K562 treated with DMSO at 1 percent for 12 hours (cell line): Measurements from ENCODE around the gene HAVCR2. TPM values are rescaled to one million over a fixed set of nuclear protein-coding genes. Genes with fewer than 3 reads are reported as not detected.

Experiments used
- total RNA-seq: library from RNA; unstranded; fragments of 300-600 nt; gene quantifications from 2 replicates; pipeline ENCODE4 v1.2.3, GENCODE V29; 2022; ENCODE audit not compliant: insufficient read depth

Gene HAVCR2
- not detected in 2 replicates for total RNA-seq

DNA sequence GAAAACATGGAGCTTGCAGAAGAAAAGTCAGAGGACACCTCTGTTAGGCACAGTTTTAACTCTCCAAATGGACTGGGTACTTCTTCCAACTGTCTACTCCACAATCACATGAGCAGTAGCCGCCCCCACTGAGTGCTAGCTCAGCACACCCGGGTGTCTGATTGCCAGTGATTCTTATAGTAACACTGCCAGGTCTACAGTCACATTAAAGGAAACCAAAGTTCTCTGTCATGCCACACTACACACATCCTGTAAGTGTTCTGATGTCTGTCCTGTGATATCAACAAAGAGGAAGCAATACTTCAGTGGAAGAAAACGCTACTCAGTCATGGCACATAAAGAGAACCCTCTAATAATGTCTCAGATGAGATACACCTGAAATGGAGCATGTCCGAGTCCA lies at the start of gene HAVCR2:
Gene HAVCR2, minus strand, starts transcription at position 69 of the 400 bp plus-strand sequence. Its CDS starts 61 bp downstream, at position 8.

DNA sequence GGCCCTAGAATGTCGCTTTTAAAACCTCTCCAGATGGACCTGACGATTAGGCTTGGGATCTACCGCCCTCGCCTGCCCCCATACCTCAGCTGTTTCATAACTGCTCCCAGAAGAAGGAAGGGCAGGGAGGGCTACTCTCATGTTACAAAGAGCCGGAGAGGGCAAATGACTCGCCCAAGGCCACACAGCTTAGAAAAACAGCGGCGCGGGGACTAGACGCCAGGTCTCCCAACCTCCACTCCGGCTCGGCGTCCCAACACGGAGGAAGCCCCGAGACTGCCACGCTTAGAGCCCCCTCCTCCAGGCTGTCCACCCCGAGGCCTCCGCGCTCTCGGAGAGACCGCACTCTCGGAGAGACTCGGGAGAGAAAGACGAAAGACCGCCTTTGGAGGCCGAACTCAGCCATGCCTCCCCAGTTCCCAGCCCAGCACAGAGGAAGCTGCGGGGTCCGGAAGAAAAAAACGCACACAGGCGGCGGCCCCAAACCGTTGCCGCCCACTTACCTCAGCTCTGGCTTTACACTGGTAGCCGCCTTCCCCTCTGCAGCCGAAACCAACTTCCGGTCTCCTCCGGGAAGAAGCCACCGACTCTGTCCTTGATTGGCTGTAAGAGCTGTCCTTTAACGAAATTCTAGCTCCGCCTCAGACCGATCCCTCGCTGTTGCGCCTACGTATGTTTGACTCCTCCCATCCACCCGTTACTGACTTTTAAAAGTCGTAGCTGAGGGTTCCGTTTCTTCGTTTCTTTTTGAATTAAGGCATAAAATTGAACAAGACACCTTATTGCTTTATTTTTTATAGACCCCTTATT lies 33.7 kb upstream of the HAVCR2 start, which contains the start of gene MED7:
Gene MED7, minus strand, starts transcription at position 549 of the 810 bp plus-strand sequence. CDS start 3,434 bp downstream, outside the sequence.

DNA sequence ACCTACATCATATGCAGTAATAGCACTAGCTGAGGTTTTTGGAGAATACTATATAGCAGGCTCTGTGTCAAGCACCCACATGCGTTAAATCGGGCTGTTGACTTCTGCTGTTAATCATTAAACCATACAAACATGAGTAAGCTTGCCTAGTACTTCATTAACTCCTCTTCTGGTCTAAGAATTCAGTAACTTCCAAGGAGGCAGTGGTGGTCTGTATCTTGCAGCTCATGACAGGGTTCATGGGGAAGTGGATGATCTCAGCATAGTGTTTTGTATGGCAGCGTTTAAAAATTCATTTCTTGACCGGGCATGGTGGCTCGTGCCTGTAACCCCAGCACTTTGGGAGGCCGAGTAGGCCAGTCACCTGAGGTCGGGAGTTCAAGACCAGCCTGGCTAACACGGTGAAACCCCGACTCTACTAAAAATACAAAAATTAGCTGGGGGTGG lies 49.7 kb downstream of the HAVCR2 start, which contains the start of gene HAVCR1:
Gene HAVCR1, minus strand, starts transcription at position 24 of the 447 bp plus-strand sequence. CDS start 1,173 bp downstream, outside the sequence.

Other genes with a start within 250 kb of the HAVCR2 start
- gene TIMD4, start 145.8 kb downstream of the HAVCR2 start, total RNA-seq = not detected in 2 replicates
- gene HAVCR1, start 49.9 kb downstream of the HAVCR2 start, total RNA-seq = not detected in 2 replicates
- 5.1 and 6.4 TPM in 2 replicates for gene MED7, start 33.8 kb upstream of the HAVCR2 start, total RNA-seq
- gene GARIN3, start 57.2 kb upstream of the HAVCR2 start, total RNA-seq = not detected in 2 replicates
- not detected in 2 replicates for gene ITK, start 71.8 kb upstream of the HAVCR2 start, total RNA-seq
- gene CYFIP2, start 157.1 kb upstream of the HAVCR2 start, total RNA-seq = 16.4 and 19.2 TPM in 2 replicates